ENCODE results near the gene HSPA5. TPM values are rescaled to one million over a fixed set of nuclear protein-coding genes. Genes with fewer than 3 reads are reported as not detected.
"Not testable (repeated sequence)": the region's sequence is repeated elsewhere in the genome, so short reads cannot be mapped to it uniquely, and the experiment has no call there.

The HSPA5 gene
- 100 to 1,000 TPM; 224 to 229 TPM for total RNA-seq
- 117 to 788 reads per million in 2 donors for total RNA-seq

DNA sequence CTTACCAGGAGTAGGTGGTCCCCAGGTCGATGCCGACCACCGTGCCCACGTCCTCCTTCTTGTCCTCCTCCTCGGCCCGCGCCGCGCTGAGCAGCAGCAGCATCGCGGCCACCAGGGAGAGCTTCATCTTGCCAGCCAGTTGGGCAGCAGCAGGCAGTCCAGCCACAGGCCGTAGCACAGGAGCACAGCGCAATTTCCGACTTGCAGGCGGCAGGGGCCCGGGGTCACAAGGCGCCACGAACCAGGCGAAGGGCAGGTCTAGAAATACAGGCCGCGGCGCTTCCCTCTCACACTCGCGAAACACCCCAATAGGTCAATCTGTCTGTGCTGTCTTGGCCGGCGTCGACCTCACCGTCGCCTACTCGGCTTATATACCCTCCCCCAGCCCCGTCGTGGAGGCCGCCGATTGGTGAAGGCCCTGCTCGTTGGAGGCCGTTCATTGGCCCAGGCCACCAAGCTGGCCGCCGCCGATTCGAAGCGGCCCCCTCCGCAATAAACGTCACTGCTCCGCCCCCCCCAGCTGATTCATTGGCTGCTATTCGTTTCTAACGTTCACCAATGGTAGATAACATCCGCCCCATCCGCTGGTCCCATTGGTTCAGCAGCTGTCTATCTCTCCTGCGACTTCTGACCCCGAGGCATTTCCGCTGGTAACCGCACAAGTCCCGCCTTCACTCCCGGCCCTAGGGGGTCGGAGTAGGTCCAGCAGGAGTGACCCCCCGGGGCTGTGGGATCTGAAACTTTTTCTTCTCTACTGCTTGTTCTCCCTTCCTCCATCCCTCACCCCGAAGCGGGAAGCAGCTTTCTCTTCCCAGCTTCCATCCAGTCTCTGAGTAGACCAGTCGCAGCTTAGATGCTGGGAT is at the start of gene HSPA5:
Gene HSPA5, minus strand, starts transcription at position 344 of the 863 bp plus-strand sequence. Its CDS starts 217 bp downstream, at position 127.
- peak; percentile 97 to 98 (median 98) for DNase-seq
- no peaks in the 10 kb centered on the region for H3K9me3 ChIP-seq (ENCODE audit: control insufficient read depth, low read length, poor library complexity, severe bottlenecking)
- Mint-ChIP-seq H3K27ac (peak within 1 kb of the TSS; percentile 98), H3K27me3 (no peaks in the 10 kb centered on the region), H3K4me1 (peaks cover 34% of the 10 kb centered on the region), H3K4me3 (peak within 1 kb of the TSS; percentile 94), H3K36me3 (ENCODE audit: low read depth) (peaks cover 16% of the 10 kb centered on the region)
- ATAC-seq = peak; percentile 91

DNA sequence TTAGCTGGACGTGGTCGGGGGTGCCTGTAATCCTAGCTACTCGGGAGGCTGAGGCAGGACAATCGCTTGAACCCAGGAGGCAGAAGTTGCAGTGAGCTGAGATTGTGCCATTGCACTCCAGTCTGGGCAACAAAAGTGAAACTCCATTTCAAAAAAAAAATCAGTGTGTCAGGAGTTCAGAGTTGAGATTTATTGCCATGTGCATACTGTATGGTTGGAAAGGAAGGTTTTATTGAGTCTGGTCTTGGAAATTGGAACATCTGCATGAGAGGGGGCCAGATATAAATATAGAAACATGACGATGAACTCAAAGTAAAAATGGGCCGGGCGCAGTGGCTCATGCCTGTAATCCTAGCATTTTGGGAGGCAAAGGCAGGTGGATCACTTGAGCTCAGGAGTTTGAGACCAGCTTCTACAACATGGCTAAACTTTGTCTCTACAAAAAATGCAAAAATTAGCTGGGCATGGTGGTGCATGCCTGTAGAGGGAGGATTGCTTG is 45.8 kb upstream of the HSPA5 start:
- not testable (repeated sequence) for DNase-seq; H3K4me3 Mint-ChIP-seq; H3K36me3 Mint-ChIP-seq (ENCODE audit: low read depth); ATAC-seq; H3K27me3 Mint-ChIP-seq; H3K4me1 Mint-ChIP-seq; H3K9me3 ChIP-seq (ENCODE audit: control insufficient read depth, low read length, poor library complexity, severe bottlenecking)
- peak overlapping the region; percentile 14 for H3K27ac Mint-ChIP-seq

- H3K4me3 Mint-ChIP-seq = no peak overlapping the region
- no peak overlapping the region for H3K27ac Mint-ChIP-seq
- no peaks in the 10 kb centered on the region for H3K27me3 Mint-ChIP-seq
- no peaks in the 10 kb centered on the region for H3K9me3 ChIP-seq (ENCODE audit: control insufficient read depth, low read length, poor library complexity, severe bottlenecking)
- no peak for ATAC-seq
- H3K36me3 Mint-ChIP-seq (ENCODE audit: low read depth) = no peaks in the 10 kb centered on the region
- peaks cover 4% of the 10 kb centered on the region for H3K4me1 Mint-ChIP-seq
- no peak for DNase-seq
Measured at GRCh38 chr9:125284855-125285254, 43.7 kb upstream of the HSPA5 start.

GRCh38 chr9:125280945-125281344 is 39.8 kb upstream of the HSPA5 start:
- no peak overlapping the region for H3K27ac Mint-ChIP-seq
- H3K27me3 Mint-ChIP-seq = no peaks in the 10 kb centered on the region
- no peaks in the 10 kb centered on the region for H3K36me3 Mint-ChIP-seq (ENCODE audit: low read depth)
- no peak for ATAC-seq
- no peak for DNase-seq
- H3K9me3 ChIP-seq (ENCODE audit: control insufficient read depth, low read length, poor library complexity, severe bottlenecking) = no peaks in the 10 kb centered on the region
- no peak overlapping the region for H3K4me3 Mint-ChIP-seq
- H3K4me1 Mint-ChIP-seq = peaks cover 8% of the 10 kb centered on the region

DNA sequence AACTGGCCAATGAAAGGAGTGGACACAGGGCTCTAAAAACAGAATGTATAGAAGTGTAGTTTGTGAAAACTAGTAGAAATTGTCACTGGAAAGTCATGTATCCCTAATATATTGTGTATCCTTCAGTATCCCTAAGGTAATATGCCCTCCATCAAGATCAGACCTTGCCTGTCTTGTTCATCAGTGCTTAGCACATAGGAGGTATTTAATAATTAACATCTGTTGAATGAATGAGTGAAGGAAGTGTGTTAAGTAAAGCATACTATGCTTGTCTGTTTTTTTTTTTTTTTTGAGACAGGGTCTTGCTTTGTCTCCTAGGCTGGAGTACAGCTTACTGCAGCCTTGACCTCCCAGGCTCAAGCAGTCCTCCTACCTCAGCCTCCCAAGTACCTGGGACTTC is 36.3 kb upstream of the HSPA5 start:
- Mint-ChIP-seq H3K27ac (no peak overlapping the region), H3K4me1 (peaks cover 14% of the 10 kb centered on the region), H3K27me3 (no peaks in the 10 kb centered on the region), H3K4me3 (no peak overlapping the region), H3K36me3 (ENCODE audit: low read depth) (peaks cover 2% of the 10 kb centered on the region)
- DNase-seq = no peak
- ATAC-seq = no peak
- no peaks in the 10 kb centered on the region for H3K9me3 ChIP-seq (ENCODE audit: control insufficient read depth, low read length, poor library complexity, severe bottlenecking)

DNA sequence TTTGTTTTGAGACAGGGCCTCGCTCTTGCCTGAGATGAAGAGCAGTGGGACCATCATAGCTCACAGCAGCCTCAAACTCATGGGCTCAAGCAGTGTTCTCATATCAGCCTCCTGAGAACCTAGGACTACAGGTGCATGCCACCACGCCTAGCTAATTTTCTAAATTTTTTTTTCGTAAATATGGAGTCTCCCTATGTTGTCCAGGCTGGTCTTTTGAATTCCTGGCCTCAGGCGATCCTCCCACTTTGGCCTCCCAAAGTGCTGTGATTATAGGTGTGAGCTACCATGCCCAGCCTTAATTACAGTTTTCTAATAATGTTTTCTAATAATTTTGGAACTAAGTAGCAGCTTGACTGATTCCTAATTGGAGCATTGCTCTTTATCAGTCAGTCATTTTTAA is 35.6 kb upstream of the HSPA5 start:
- Mint-ChIP-seq H3K36me3 (ENCODE audit: low read depth) (peaks cover 2% of the 10 kb centered on the region), H3K27me3 (no peaks in the 10 kb centered on the region), H3K27ac (no peak overlapping the region), H3K4me1 (peaks cover 13% of the 10 kb centered on the region), H3K4me3 (no peak overlapping the region)
- DNase-seq = no peak
- no peaks in the 10 kb centered on the region for H3K9me3 ChIP-seq (ENCODE audit: control insufficient read depth, low read length, poor library complexity, severe bottlenecking)
- no peak for ATAC-seq

GRCh38 chr9:125272697-125273096 is 31.6 kb upstream of the HSPA5 start:
- no peak for DNase-seq
- Mint-ChIP-seq H3K36me3 (ENCODE audit: low read depth) (peaks cover 2% of the 10 kb centered on the region), H3K4me1 (peaks cover 18% of the 10 kb centered on the region), H3K27me3 (no peaks in the 10 kb centered on the region), H3K27ac (peak overlapping the region; percentile 83), H3K4me3 (no peak overlapping the region)
- no peaks in the 10 kb centered on the region for H3K9me3 ChIP-seq (ENCODE audit: control insufficient read depth, low read length, poor library complexity, severe bottlenecking)
- no peak for ATAC-seq

DNA sequence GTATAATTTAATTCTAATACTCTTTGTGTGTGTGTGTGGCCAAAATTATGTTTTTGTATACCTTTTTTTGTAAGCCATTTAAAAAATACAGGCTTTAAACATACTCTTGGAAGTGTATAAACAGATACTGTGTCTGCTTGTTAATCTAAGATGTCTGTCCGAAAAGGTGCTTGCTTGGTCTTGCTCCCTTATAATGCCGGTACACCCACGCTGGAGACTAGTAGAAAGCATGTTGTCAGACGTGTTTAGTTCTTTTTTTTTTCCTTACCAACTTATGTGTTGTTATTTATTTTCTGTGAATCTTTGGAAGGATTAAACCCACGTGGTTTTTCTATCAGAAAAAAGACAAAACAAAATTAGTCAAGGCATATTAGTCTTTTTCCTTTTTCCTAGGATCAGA is 29.9 kb upstream of the HSPA5 start:
- H3K27me3 Mint-ChIP-seq = no peaks in the 10 kb centered on the region
- ATAC-seq (no peak), DNase-seq (no peak)
- H3K27ac Mint-ChIP-seq = no peak overlapping the region
- no peaks in the 10 kb centered on the region for H3K9me3 ChIP-seq (ENCODE audit: control insufficient read depth, low read length, poor library complexity, severe bottlenecking)
- H3K4me3 Mint-ChIP-seq = no peak overlapping the region
- peaks cover 2% of the 10 kb centered on the region for H3K36me3 Mint-ChIP-seq (ENCODE audit: low read depth)
- H3K4me1 Mint-ChIP-seq = peaks cover 16% of the 10 kb centered on the region

DNA sequence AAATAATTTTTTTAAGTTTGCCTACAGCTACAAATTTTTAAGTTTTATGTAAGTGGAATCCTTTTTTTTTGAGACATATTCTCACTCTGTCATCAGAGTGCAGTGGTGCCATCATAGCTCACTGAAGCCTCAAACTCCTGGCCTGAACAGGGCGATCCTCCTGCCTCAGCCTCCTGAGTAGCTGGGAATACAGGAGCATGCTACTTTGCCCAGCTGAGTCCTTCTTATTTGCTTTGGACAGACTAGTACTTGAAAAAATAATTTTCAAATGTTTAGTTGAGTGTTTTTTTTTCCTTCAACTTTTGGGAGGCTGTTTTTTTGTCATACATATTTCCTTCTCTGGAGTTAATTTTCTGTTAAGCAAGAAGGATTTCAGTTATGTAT is 27.9 kb upstream of the HSPA5 start:
- peaks cover 23% of the 10 kb centered on the region for H3K4me1 Mint-ChIP-seq
- DNase-seq = no peak
- H3K27ac Mint-ChIP-seq = no peak overlapping the region
- no peak overlapping the region for H3K4me3 Mint-ChIP-seq
- H3K9me3 ChIP-seq (ENCODE audit: control insufficient read depth, low read length, poor library complexity, severe bottlenecking) = no peaks in the 10 kb centered on the region
- ATAC-seq = no peak
- H3K27me3 Mint-ChIP-seq = no peaks in the 10 kb centered on the region
- H3K36me3 Mint-ChIP-seq (ENCODE audit: low read depth) = peaks cover 2% of the 10 kb centered on the region

DNA sequence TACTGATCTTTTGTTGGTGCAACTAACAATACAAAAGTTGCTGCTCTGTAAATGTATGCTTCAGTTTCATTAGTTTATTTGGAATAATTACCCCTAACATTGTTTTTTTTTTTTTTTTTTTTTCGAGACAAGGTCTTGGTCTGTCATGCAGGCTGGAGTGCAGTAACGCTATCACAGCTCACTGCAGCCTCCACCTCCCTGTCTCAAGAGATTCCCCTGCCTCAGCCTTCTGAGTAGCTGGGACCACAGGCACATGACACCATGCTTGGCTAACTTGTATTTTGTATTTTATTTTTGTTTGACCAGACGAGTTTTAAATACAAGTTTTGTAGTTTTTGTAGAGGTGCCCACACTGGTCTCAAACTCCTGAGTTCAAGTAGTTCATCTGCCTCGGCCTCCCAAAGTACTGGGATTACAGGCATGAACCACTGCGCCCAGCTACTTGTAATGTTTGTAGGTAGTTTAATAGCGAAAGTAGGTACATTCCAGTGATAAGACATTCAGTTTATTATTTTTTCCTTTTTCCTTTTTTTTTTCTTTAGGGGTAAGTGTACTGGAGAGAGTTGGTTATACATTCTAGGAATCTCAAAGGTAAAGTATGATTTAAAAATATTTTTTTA is 27.4 kb upstream of the HSPA5 start:
- no peak overlapping the region for H3K27ac Mint-ChIP-seq
- no peaks in the 10 kb centered on the region for H3K27me3 Mint-ChIP-seq
- ATAC-seq = no peak
- DNase-seq = no peak
- H3K4me3 Mint-ChIP-seq = no peak overlapping the region
- peaks cover 2% of the 10 kb centered on the region for H3K36me3 Mint-ChIP-seq (ENCODE audit: low read depth)
- H3K9me3 ChIP-seq (ENCODE audit: control insufficient read depth, low read length, poor library complexity, severe bottlenecking) = no peaks in the 10 kb centered on the region
- H3K4me1 Mint-ChIP-seq = peaks cover 26% of the 10 kb centered on the region

DNA sequence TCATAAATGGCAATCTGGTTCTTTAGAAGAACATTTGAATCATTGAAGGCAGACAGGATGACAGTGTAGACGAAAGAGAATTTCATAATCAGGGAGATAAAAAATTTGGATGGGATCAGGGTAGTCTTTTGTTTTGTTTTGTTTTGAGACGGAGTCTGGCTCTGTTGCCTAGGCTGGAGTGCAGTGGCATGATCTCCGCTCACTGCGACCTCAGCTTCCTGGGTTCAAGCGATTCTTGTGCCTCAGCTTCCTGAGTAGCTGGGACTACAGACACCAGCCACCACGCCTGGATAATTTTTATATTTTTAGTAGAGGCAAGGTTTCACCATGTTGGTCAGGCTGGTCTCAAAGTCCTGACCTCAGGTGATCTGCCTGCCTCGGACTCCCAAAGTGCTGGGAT is 22.9 kb upstream of the HSPA5 start:
- H3K27me3 Mint-ChIP-seq; H3K9me3 ChIP-seq (ENCODE audit: control insufficient read depth, low read length, poor library complexity, severe bottlenecking); H3K36me3 Mint-ChIP-seq (ENCODE audit: low read depth): not testable (repeated sequence)
- H3K4me3 Mint-ChIP-seq = peak overlapping the region; percentile 81
- H3K27ac Mint-ChIP-seq = peak overlapping the region; percentile 98
- DNase-seq (peak in 1 of 3 donors; percentile 19), ATAC-seq (peak; percentile 10)
- peaks cover 33% of the 10 kb centered on the region for H3K4me1 Mint-ChIP-seq

DNA sequence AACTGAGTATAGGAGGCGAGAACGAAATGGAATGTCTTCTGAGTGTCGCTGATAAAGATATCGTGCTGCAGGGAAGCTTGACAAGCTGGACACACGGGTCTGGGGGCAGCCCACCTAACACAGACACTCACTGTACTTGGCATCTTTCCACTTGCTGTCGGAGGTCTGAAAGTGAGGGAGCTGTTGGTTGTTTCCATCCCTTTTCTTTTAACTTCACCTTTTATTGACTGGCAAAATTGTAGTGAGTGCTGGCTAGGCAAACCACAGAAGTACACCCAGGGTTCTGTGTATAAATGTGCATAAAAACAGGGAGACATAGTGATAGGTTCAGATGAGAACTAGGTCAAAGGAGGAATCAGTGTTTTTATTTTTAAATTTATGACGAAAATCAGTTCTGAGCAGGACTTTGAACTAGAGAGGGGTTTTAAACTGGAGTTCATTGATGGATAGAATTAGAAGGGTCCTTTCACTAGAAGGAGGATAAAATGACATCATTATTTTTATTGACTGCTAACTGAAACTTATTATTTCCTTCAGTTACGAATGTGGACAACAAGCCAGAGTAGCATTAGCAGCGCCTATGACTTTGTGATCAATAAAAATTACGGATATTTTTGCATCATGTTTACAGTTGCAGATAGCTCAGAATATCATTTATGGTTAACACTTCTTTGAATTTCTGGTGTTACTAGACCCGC is 21.3 kb upstream of the HSPA5 start:
- ATAC-seq (peak; percentile 58), DNase-seq (no peak)
- H3K36me3 Mint-ChIP-seq (ENCODE audit: low read depth) = peaks cover 2% of the 10 kb centered on the region
- H3K27me3 Mint-ChIP-seq = peaks cover 2% of the 10 kb centered on the region
- H3K9me3 ChIP-seq (ENCODE audit: control insufficient read depth, low read length, poor library complexity, severe bottlenecking) = no peaks in the 10 kb centered on the region
- H3K4me1 Mint-ChIP-seq = peaks cover 31% of the 10 kb centered on the region
- H3K4me3 Mint-ChIP-seq = peak overlapping the region; percentile 99
- H3K27ac Mint-ChIP-seq = peak overlapping the region; percentile 98

All from T-helper 17 cell (primary cell).